A549 (cell line): ENCODE measurements around the gene SLC16A10. TPM values are rescaled to one million over a fixed set of nuclear protein-coding genes. Genes with fewer than 3 reads are reported as not detected.

ENCODE experiments used
- ATAC-seq, 2 experiments: fragments of 200-7000 bp in 1 of 2; fragments of >200 bp in 1 of 2; cut with Nextera tagmentation in 1 of 2; cut with Tn5 transposase in 1 of 2; 3 replicates each; pipeline versions ENCODE4 v1.8.0 to v1.9.1; 2018 to 2020; ENCODE audit warnings: mild to moderate bottlenecking in 1 of 2, moderate library complexity in 1 of 2
- CTCF ChIA-PET: fragments of 300-600 bp; sonication (Branson Sonifier 250); formaldehyde crosslinking; extraction: SDS; loops from one replicate; lab custom pipeline; 2021; ENCODE audit warnings: antibody characterized with exemption, inconsistent platforms; lab: Yijun Ruan, JAX
- POLR2A ChIA-PET: fragments of 350-600 bp; formaldehyde crosslinking; extraction: SDS; loops from one replicate; lab custom pipeline; 2021; ENCODE audit warnings: antibody characterized with exemption, inconsistent platforms; lab: Yijun Ruan, JAX
- DNase-seq, 2 experiments: peaks; one replicate each; pipeline versions ENCODE4 v3.0.0 to v3.0.0-alpha.2; 2011 to 2016; ENCODE audit warnings: low read depth in 1 of 2, low spot score in 1 of 2
- FAIRE-seq: peaks from 2 replicates; lab custom pipeline; 2011; peaks lifted over from hg19 to GRCh38; lab: Jason Lieb, UNC
- H3K27ac ChIP-seq, 2 experiments: fragments of >200 bp; sonication (Bioruptor Twin); formaldehyde crosslinking; 3 replicates each; pipeline ENCODE4 v1.5.1; 2016 to 2017
- H3K4me1 ChIP-seq: fragments of >200 bp; sonication (Bioruptor Twin); formaldehyde crosslinking; 3 replicates; pipeline ENCODE4 v1.6.1; 2016
- H3K4me2 ChIP-seq: fragments of >200 bp; sonication (Bioruptor Twin); formaldehyde crosslinking; 3 replicates; pipeline ENCODE4 v1.6.1; 2016
- H3K4me3 ChIP-seq: fragments of >200 bp; sonication (Bioruptor Twin); formaldehyde crosslinking; 3 replicates; pipeline ENCODE4 v1.5.1; 2016
- H3K9me3 ChIP-seq: fragments of >200 bp; sonication (Bioruptor Twin); formaldehyde crosslinking; 3 replicates; pipeline ENCODE4 v1.6.1; 2016
- ATOH8 ChIP-seq: fragments of 250-450 bp; sonication (Bioruptor Pico); IDR thresholded peaks from 2 replicates; pipeline ENCODE4 v1.5.0; 2020; ENCODE audit warnings: low read depth, mild to moderate bottlenecking, moderate library complexity
- CEBPB ChIP-seq, 2 experiments: fragments of >200 bp in 1 of 2; sonication (Bioruptor Twin) in 1 of 2; formaldehyde crosslinking in 1 of 2; IDR thresholded peaks; 2 replicates each; pipeline ENCODE4 v1.6.1; 2012 to 2016
- CHD4 ChIP-seq: fragments of 200-600 bp; sonication (generic); IDR thresholded peaks from 2 replicates; pipeline ENCODE4 v1.6.1; 2016; ENCODE audit warnings: antibody characterized with exemption, mild to moderate bottlenecking, borderline replicate concordance
- CTCF ChIP-seq: fragments of >200 bp; sonication (Bioruptor Twin); formaldehyde crosslinking; IDR thresholded peaks from 3 replicates; pipeline ENCODE4 v1.5.1; 2016
- E2F6 ChIP-seq: IDR thresholded peaks from 2 replicates; pipeline ENCODE4 v1.6.1; 2012; ENCODE audit warnings: low read depth, borderline replicate concordance
- EHMT2 ChIP-seq: fragments of 200-600 bp; sonication (generic); IDR thresholded peaks from 2 replicates; pipeline ENCODE4 v1.6.1; 2016; ENCODE audit warnings: antibody characterized with exemption, low read depth, mild to moderate bottlenecking, moderate library complexity
- ELK1 ChIP-seq: fragments of 150-350 bp; IDR thresholded peaks from 2 replicates; pipeline ENCODE4 v1.6.1; 2014; ENCODE audit warnings: low read depth, mild to moderate bottlenecking, low read length
- EP300 ChIP-seq, 2 experiments: fragments of >200 bp; sonication (Bioruptor Twin); formaldehyde crosslinking; IDR thresholded peaks; 2 replicates in 1 of 2; 3 replicates in 1 of 2; pipeline ENCODE4 v1.6.1; 2016 to 2017
- FOSL2 ChIP-seq, 2 experiments: fragments of 450-650 bp in 1 of 2; fragments of >200 bp in 1 of 2; sonication (Bioruptor Twin) in 1 of 2; formaldehyde crosslinking; IDR thresholded peaks; 2 replicates each; pipeline versions ENCODE4 v1.5.0 to v1.6.1; 2016 to 2020; ENCODE audit warnings: mild to moderate bottlenecking in 1 of 2, moderate library complexity in 1 of 2
- GATA3 ChIP-seq: IDR thresholded peaks from 2 replicates; pipeline ENCODE4 v1.6.1; 2012; ENCODE audit warnings: borderline replicate concordance
- HES2 ChIP-seq: fragments of >200 bp; sonication (Bioruptor Twin); formaldehyde crosslinking; IDR thresholded peaks from 2 replicates; pipeline ENCODE4 v1.6.1; 2016
- HEYL ChIP-seq: fragments of 250-450 bp; sonication (Bioruptor Pico); IDR thresholded peaks from 2 replicates; pipeline ENCODE4 v1.8.0; 2021; ENCODE audit warnings: mild to moderate bottlenecking, moderate library complexity
- JUNB ChIP-seq: fragments of >200 bp; sonication (Bioruptor Twin); formaldehyde crosslinking; IDR thresholded peaks from 2 replicates; pipeline ENCODE4 v1.6.1; 2016
- MAFK ChIP-seq: fragments of 450-650 bp; IDR thresholded peaks from 2 replicates; pipeline ENCODE4 v1.6.1; 2014; ENCODE audit not compliant: partially characterized antibody
- MAX ChIP-seq: IDR thresholded peaks from 2 replicates; pipeline ENCODE4 v1.6.1; 2012
- NPAS2 ChIP-seq: fragments of 250-450 bp; sonication (Bioruptor Pico); IDR thresholded peaks from 2 replicates; pipeline ENCODE4 v1.8.0; 2022; ENCODE audit warnings: mild to moderate bottlenecking, moderate library complexity, borderline replicate concordance
- NR3C1 ChIP-seq: fragments of >200 bp; sonication (Bioruptor Twin); formaldehyde crosslinking; IDR thresholded peaks from 3 replicates; pipeline ENCODE4 v1.6.1; 2017
- PHF8 ChIP-seq: fragments of 200-600 bp; sonication (generic); IDR thresholded peaks from 2 replicates; pipeline ENCODE4 v1.6.1; 2016; ENCODE audit warnings: low read depth, mild to moderate bottlenecking, antibody characterized with exemption, moderate library complexity, borderline replicate concordance
- RARB ChIP-seq: fragments of 250-450 bp; sonication (Bioruptor Pico); IDR thresholded peaks from 2 replicates; pipeline ENCODE4 v1.8.0; 2021; ENCODE audit warnings: mild to moderate bottlenecking, moderate library complexity
- RCOR1 ChIP-seq: fragments of 150-350 bp; IDR thresholded peaks from 2 replicates; pipeline ENCODE4 v1.6.1; 2014; ENCODE audit warnings: antibody characterized with exemption, low read length, low read depth
- RFX5 ChIP-seq: fragments of 450-650 bp; IDR thresholded peaks from 2 replicates; pipeline ENCODE4 v1.7.1; 2014; ENCODE audit warnings: antibody characterized with exemption, mild to moderate bottlenecking, moderate library complexity
- SMC3 ChIP-seq: fragments of >200 bp; sonication (Bioruptor Twin); formaldehyde crosslinking; IDR thresholded peaks from 3 replicates; pipeline ENCODE4 v1.6.1; 2018; ENCODE audit warnings: inconsistent platforms
- TFCP2L1 ChIP-seq: fragments of 250-450 bp; sonication (Bioruptor Pico); IDR thresholded peaks from 2 replicates; pipeline ENCODE4 v1.5.0; 2021; ENCODE audit warnings: mild to moderate bottlenecking
- TP53 ChIP-seq: fragments of 250-450 bp; sonication (Bioruptor Pico); IDR thresholded peaks from 2 replicates; pipeline ENCODE4 v1.5.0; 2021; ENCODE audit warnings: mild to moderate bottlenecking, moderate library complexity
- ZC3H11A ChIP-seq: fragments of 450-650 bp; IDR thresholded peaks from 2 replicates; pipeline ENCODE4 v1.6.1; 2014; ENCODE audit warnings: antibody characterized with exemption, mild to moderate bottlenecking
- ZNF302 ChIP-seq: fragments of 250-450 bp; sonication (Bioruptor Pico); IDR thresholded peaks from 2 replicates; pipeline ENCODE4 v1.9.0; 2021; ENCODE audit warnings: inconsistent platforms, mild to moderate bottlenecking, moderate library complexity
- WGBS: methylation state at CpG from one replicate; pipeline ENCODE4 v1.1.6; 2017; ENCODE audit errors: missing lambda C conversion rate; 5-methylcytosine and 5-hydroxymethylcytosine counted together
- polyA plus RNA-seq, 4 experiments: library from polyadenylated mRNA; depleted of rRNA in 3 of 4; stranded (reverse); fragments of >200 nt; fragmentation: RNase III in 1 of 4; extraction: RNeasy Plus Mini Kit Qiagen cat#74134 plus additional on column Dnase treatment in 1 of 4; gene quantifications; 2 replicates in 3 of 4; 3 replicates in 1 of 4; pipeline ENCODE4 v1.2.3, GENCODE V29; 2011 to 2017

The SLC16A10 gene
- polyA plus RNA-seq, 2 of the 4 experiments (the other 2 are of a cell fraction): 0.27 to 1.00 TPM

GRCh38 chr6:111270121-111270520, 182.8 kb downstream of the SLC16A10 start:
- no peak for FAIRE-seq
- TF ChIP-seq MAX: no peak
- no peak for TF ChIP-seq SMC3
- no peak for TF ChIP-seq ELK1
- TF ChIP-seq HEYL (CRISPR knock-in tag): no peak
- no peak for TF ChIP-seq JUNB
- TF ChIP-seq ATOH8 (CRISPR knock-in tag): no peak
- TF ChIP-seq HES2: no peak
- TF ChIP-seq PHF8: no peak
- TF ChIP-seq RCOR1: no peak
- TF ChIP-seq CHD4: no peak
- TF ChIP-seq ZNF302 (CRISPR knock-in tag): no peak
- no peak for TF ChIP-seq FOSL2 (IDR thresholded peaks at IDR 0.05)
- TF ChIP-seq FOSL2 (CRISPR knock-in tag; IDR thresholded peaks at IDR 0.05): no peak
- TF ChIP-seq TFCP2L1 (CRISPR knock-in tag): no peak
- no peak for TF ChIP-seq RARB (CRISPR knock-in tag)
- no peak for TF ChIP-seq RFX5
- no peak for TF ChIP-seq TP53 (CRISPR knock-in tag)
- no peak for TF ChIP-seq NR3C1
- ChIA-PET CTCF (interaction anchor here (1.2 kb wide), 1 partner anchor 209 kb away, joined by 3 read pairs; no protein-coding TSS in a partner anchor), POLR2A (no interaction called here)
- H3K9me3 ChIP-seq: 0 out of 3 replicates have a peak, but pooled peaks cover 5% of the 10 kb centered on the region
- no peak overlapping the region for H3K4me2 ChIP-seq
- H3K4me3 ChIP-seq: no peak overlapping the region
- no peak for ATAC-seq
- no peak for DNase-seq
- no peak overlapping the region for H3K27ac ChIP-seq
- no peaks in the 10 kb centered on the region for H3K4me1 ChIP-seq
- WGBS: 90% methylated on average over 4 of the region's 4 CpGs

- H3K4me2 ChIP-seq: no peak overlapping the region
- H3K27ac ChIP-seq: no peak overlapping the region
- H3K4me1 ChIP-seq: no peaks in the 10 kb centered on the region
- POLR2A ChIA-PET: interaction anchor here (0.6 kb wide), 1 partner anchor 813 kb away, joined by 3 read pairs; the partner anchor contains the start of genes FAM229B and TUBE1
- DNase-seq (peak in 1 of 2 experiments; percentile 23), ATAC-seq (no peak), FAIRE-seq (no peak)
- 0 out of 3 replicates have a peak, but pooled peaks cover 8% of the 10 kb centered on the region for H3K9me3 ChIP-seq
- 86% methylated on average over 3 of the region's 3 CpGs for WGBS
- H3K4me3 ChIP-seq: no peak overlapping the region
- CTCF ChIA-PET: interaction anchor here (0.6 to 1.2 kb wide), 3 partner anchors 9 to 393 kb away, joined by 3 to 5 read pairs (median 4); a partner anchor contains a TSS
- TF ChIP-seq E2F6: no peak
- no peak for TF ChIP-seq NPAS2 (CRISPR knock-in tag)
- TF ChIP-seq CHD4: no peak
- no peak for TF ChIP-seq PHF8
- no peak for TF ChIP-seq ZC3H11A
- TF ChIP-seq CEBPB (IDR thresholded peaks at IDR 0.05): no peak
- TF ChIP-seq MAFK: no peak
- no peak for TF ChIP-seq GATA3
- no peak for TF ChIP-seq EP300 (IDR thresholded peaks at IDR 0.05)
- TF ChIP-seq EHMT2: no peak
- no peak for TF ChIP-seq HES2
- TF ChIP-seq CTCF: no peak
Observed at GRCh38 chr6:111274593-111275217, 187.4 kb downstream of the SLC16A10 start.
